Spleen (tissue), 11 donors: ENCODE results near the gene OBSCN. TPM values are rescaled to one million over a fixed set of nuclear protein-coding genes. Genes with fewer than 3 reads are reported as not detected.
"Not testable (repeated sequence)": the region's sequence is repeated elsewhere in the genome, so short reads cannot be mapped to it uniquely, and the experiment has no call there.

ENCODE experiments used
- DNase-seq: peaks from one replicate; pipeline ENCODE4 v3.0.0-alpha.2; 2020
- H3K27ac ChIP-seq, 8 donors: fragments of 200-600 bp; sonication (generic) in 7 of 8; 1 replicate in 4 of 8; 2 replicates in 4 of 8; pipeline versions ENCODE4 v1.5.0 to v1.8.0; 2016 to 2021; ENCODE audit warnings: inconsistent platforms in 4 of 8, mild to moderate bottlenecking in 4 of 8, moderate library complexity in 1 of 8
- H3K27me3 ChIP-seq, 7 donors: fragments of 200-600 bp; sonication (generic) in 6 of 7; replicated peaks in 1 of 7; 1 replicate in 4 of 7; 2 replicates in 3 of 7; pipeline versions ENCODE4 v1.5.0 to v1.8.0; 2016 to 2021; ENCODE audit warnings: inconsistent platforms in 3 of 7, mild to moderate bottlenecking in 1 of 7
- H3K36me3 ChIP-seq, 6 donors: fragments of 200-600 bp; sonication (generic) in 5 of 6; 1 replicate in 4 of 6; 2 replicates in 2 of 6; pipeline versions ENCODE4 v1.5.0 to v1.8.0; 2016 to 2021; ENCODE audit warnings: inconsistent platforms in 2 of 6
- H3K4me1 ChIP-seq, 6 donors: fragments of 200-600 bp; sonication (generic) in 5 of 6; 1 replicate in 3 of 6; 2 replicates in 3 of 6; pipeline versions ENCODE4 v1.5.0 to v1.8.0; 2016 to 2021; ENCODE audit warnings: inconsistent platforms in 3 of 6
- H3K4me3 ChIP-seq, 8 donors: fragments of 200-600 bp; sonication (generic) in 7 of 8; 1 replicate in 4 of 8; 2 replicates in 4 of 8; pipeline versions ENCODE4 v1.5.0 to v1.8.0; 2016 to 2021; ENCODE audit warnings: inconsistent platforms in 4 of 8, mild to moderate bottlenecking in 4 of 8, moderate library complexity in 2 of 8
- H3K9me3 ChIP-seq, 8 donors: fragments of 200-600 bp; sonication (generic) in 7 of 8; 1 replicate in 4 of 8; 2 replicates in 4 of 8; pipeline versions ENCODE4 v1.5.0 to v1.8.0; 2016 to 2021; ENCODE audit warnings: inconsistent platforms in 4 of 8
- POLR2A ChIP-seq, 3 donors: fragments of 450-650 bp; IDR thresholded peaks; one replicate each; pipeline ENCODE4 v1.5.1; 2017; ENCODE audit warnings: antibody characterized with exemption in 3 of 3, mild to moderate bottlenecking in 1 of 3
- POLR2AphosphoS5 ChIP-seq, 3 donors: sonication (generic); formaldehyde crosslinking; IDR thresholded peaks; one replicate each; pipeline ENCODE4 v1.5.1; 2017; ENCODE audit warnings: antibody characterized with exemption in 3 of 3
- WGBS, 5 donors: extraction: QIAGEN DNeasy Blood & Tissue Kit in 3 of 5; methylation state at CpG; one replicate each; pipeline versions ENCODE4 v1.1.5 to v1.1.7; 2013 to 2018; 5-methylcytosine and 5-hydroxymethylcytosine counted together
- intact Hi-C: fragments of 100-400 bp; cut with DNase I; formaldehyde crosslinking; loops from one replicate; pipeline ENCODE4 v1.15.0; 2023; ENCODE audit warnings: low total_unique reads
- polyA plus RNA-seq, 3 donors: library from polyadenylated mRNA; stranded (reverse); fragments of 200-250 nt; gene quantifications; one replicate each; pipeline ENCODE4 v1.2.1, GENCODE V29; 2013
- total RNA-seq, 7 donors: library from RNA; depleted of rRNA in 3 of 7; stranded (reverse); fragments of >200 nt in 3 of 7; fragmentation: NEBNext Ultra II Directional in 4 of 7; extraction: Animal tissue kit (Norgen Biotek cat#: 25700) in 4 of 7; gene quantifications; one replicate each; pipeline versions ENCODE4 v1.1.0 to v1.2.1, GENCODE V29; 2016 to 2021
- TF ChIP-seq, protein P1 (sequence below), 11 experiments: fragments of 200-600 bp in 7 of 11; fragments of 450-650 bp in 4 of 11; sonication (generic) in 4 of 11; IDR thresholded peaks in 8 of 11; conservative IDR thresholded peaks in 3 of 11; 1 replicate in 7 of 11; 2 replicates in 4 of 11; pipeline versions ENCODE4 v1.4.0 to v1.8.0; 2016 to 2021; ENCODE audit warnings: antibody characterized with exemption in 11 of 11, inconsistent platforms in 4 of 11, mild to moderate bottlenecking in 1 of 11
- donor health status: healthy with polysubstance abuse.
- donor health status: DM: no; HTN: no; CAD: no; lungs with moderate emphysema.
- donor health status: DM: no; HTN: no; CAD: no.
- donor health status: Bipolar disorder and iron deficiency.
- donor health status: healthy.
- donor health status: DM: no; HTN: no; CAD: no.
- donor health status: DM: yes; HTN: yes; CAD: no.

OBSCN gene
- total and polyA plus RNA-seq, 10 donors = 12.6 to 71.7 (median 41.9) TPM

DNA sequence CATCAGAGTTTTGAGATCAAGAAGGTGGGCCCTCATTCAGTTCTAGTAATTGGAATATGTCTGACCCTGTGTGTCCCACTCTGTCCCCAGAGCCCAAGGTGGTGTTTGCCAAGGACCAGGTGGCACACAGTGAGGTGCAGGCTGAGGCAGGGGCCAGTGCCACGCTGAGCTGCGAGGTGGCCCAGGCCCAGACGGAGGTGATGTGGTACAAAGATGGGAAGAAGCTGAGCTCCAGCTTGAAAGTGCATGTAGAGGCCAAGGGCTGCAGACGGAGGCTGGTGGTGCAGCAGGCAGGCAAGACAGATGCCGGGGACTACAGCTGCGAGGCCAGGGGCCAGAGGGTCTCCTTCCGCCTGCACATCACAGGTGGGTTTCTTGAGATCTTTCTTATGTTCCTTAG is 35.2 kb downstream of the OBSCN start:
- TF ChIP-seq POLR2A (IDR thresholded peaks at IDR 0.05) (no peak), POLR2AphosphoS5 (IDR thresholded peaks at IDR 0.05) (no peak)
- TF ChIP-seq, protein P1, sequence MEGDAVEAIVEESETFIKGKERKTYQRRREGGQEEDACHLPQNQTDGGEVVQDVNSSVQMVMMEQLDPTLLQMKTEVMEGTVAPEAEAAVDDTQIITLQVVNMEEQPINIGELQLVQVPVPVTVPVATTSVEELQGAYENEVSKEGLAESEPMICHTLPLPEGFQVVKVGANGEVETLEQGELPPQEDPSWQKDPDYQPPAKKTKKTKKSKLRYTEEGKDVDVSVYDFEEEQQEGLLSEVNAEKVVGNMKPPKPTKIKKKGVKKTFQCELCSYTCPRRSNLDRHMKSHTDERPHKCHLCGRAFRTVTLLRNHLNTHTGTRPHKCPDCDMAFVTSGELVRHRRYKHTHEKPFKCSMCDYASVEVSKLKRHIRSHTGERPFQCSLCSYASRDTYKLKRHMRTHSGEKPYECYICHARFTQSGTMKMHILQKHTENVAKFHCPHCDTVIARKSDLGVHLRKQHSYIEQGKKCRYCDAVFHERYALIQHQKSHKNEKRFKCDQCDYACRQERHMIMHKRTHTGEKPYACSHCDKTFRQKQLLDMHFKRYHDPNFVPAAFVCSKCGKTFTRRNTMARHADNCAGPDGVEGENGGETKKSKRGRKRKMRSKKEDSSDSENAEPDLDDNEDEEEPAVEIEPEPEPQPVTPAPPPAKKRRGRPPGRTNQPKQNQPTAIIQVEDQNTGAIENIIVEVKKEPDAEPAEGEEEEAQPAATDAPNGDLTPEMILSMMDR (IDR thresholded peaks at IDR 0.05 in 8 of 11, conservative IDR thresholded peaks at IDR 0.05 in 3 of 11) = no peak
- no peak for DNase-seq
- WGBS, 5 donors = 80 to 100% (median 98%) methylated on average over 2 to 7 of the region's 7 CpGs
- Histone ChIP-seq H3K27me3 (no peaks in the 10 kb centered on the region), H3K36me3 (peaks cover 14 to 76% (median 46%) of the 10 kb centered on the region in 6 donors), H3K4me1 (no peaks in the 10 kb centered on the region), H3K27ac (no peak overlapping the region), H3K4me3 (no peak overlapping the region), H3K9me3 (peaks cover 9 to 69% (median 63%) of the 10 kb centered on the region in 8 donors)
- intact Hi-C loops = no loop called here

DNA sequence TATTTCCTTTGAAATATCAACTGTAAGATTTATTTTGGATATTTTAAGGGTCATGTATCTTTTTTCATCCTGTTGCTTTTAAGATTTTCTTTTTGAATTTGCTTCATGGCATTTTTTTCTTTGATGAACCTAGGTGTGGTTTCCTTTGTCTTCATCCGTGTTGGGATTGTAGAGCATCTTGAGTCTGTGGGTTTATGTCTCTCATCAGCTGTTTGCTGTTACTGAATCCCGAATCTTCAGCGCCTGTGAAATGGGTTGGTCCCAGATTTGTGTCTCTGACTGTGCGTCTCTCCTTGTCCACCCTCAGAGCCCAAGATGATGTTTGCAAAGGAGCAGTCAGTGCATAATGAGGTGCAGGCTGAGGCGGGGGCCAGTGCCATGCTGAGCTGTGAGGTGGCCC is 36.1 kb downstream of the OBSCN start:
- H3K27ac ChIP-seq, DNase-seq, H3K4me3 ChIP-seq, H3K4me1 ChIP-seq, intact Hi-C loops, H3K27me3 ChIP-seq: not testable (repeated sequence)
- peaks cover 12 to 72% (median 46%) of the 10 kb centered on the region in 6 donors for H3K36me3 ChIP-seq
- peaks cover 9 to 69% (median 63%) of the 10 kb centered on the region in 8 donors for H3K9me3 ChIP-seq
- WGBS, 5 donors = 72 to 92% (median 78%) methylated on average over 5 of the region's 5 CpGs

DNA sequence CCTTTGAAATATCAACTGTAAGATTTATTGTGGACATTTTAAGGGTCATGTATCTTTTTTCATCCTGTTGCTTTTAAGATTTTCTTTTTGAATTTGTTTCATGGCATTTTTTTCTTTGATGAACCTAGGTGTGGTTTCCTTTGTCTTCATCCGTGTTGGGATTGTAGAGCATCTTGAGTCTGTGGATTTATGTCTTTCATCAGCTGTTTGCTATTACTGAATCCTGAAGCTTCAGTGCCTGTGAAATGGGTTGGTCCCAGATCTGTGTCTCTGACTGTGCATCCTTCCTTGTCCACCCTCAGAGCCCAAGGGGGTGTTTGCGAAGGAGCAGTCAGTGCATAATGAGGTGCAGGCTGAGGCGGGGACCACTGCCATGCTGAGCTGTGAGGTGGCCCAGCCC is 37.3 kb downstream of the OBSCN start:
- TF ChIP-seq POLR2A (IDR thresholded peaks at IDR 0.05) (no peak), POLR2AphosphoS5 (IDR thresholded peaks at IDR 0.05) (no peak)
- TF ChIP-seq, protein P1 (IDR thresholded peaks at IDR 0.05 in 8 of 11, conservative IDR thresholded peaks at IDR 0.05 in 3 of 11) = no peak
- no peak for DNase-seq
- intact Hi-C loops = no loop called here
- Histone ChIP-seq H3K27me3 (no peaks in the 10 kb centered on the region), H3K4me1 (no peaks in the 10 kb centered on the region), H3K9me3 (peaks cover 9 to 67% (median 62%) of the 10 kb centered on the region in 8 donors), H3K36me3 (peaks cover 12 to 76% (median 54%) of the 10 kb centered on the region in 6 donors), H3K4me3 (no peak overlapping the region), H3K27ac (no peak overlapping the region)
- WGBS, 5 donors = 87 to 94% (median 94%) methylated on average over 3 of the region's 3 CpGs

DNA sequence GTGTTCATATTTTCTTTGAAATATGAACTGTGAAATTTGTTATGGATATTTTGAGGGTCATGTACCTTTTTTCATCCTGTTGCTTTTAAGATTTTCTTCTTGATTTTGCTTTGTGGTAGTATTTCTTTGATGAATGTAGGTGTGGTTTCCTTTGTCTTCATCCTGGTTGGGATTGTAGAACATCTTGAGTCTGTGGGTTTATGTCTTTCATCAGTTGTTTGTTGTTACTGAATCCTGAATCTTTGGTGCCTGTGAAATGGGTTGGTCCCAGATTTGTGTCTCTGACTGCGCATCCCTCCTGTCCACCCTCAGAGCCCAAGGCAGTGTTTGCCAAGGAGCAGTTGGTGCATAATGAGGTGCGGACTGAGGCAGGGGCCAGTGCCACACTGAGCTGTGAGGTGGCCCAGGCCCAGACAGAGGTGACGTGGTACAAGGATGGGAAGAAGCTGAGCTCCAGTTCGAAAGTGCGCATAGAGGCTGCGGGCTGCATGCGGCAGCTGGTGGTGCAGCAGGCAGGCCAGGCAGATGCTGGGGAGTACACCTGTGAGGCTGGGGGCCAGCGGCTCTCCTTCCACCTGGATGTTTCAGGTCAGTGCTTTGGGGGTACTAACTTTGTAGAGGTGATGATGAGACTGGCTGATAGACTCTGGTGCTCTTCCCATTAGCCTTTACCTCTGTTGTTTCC is 38.5 kb downstream of the OBSCN start:
- TF ChIP-seq POLR2A (IDR thresholded peaks at IDR 0.05) (no peak), POLR2AphosphoS5 (IDR thresholded peaks at IDR 0.05) (no peak)
- TF ChIP-seq, protein P1 (IDR thresholded peaks at IDR 0.05 in 8 of 11, conservative IDR thresholded peaks at IDR 0.05 in 3 of 11) = no peak
- intact Hi-C loops = no loop called here
- no peaks in the 10 kb centered on the region for H3K4me1 ChIP-seq
- H3K36me3 ChIP-seq = peaks cover 12 to 81% (median 58%) of the 10 kb centered on the region in 6 donors
- 92 to 99% (median 98%) methylated on average over 8 of the region's 8 CpGs for WGBS, 5 donors
- no peaks in the 10 kb centered on the region for H3K27me3 ChIP-seq
- no peak overlapping the region for H3K4me3 ChIP-seq
- H3K9me3 ChIP-seq = peaks cover 9 to 56% (median 54%) of the 10 kb centered on the region in 8 donors
- DNase-seq = no peak
- no peak overlapping the region for H3K27ac ChIP-seq
